ENCODE measurements around the gene ERG. TPM values are rescaled to one million over a fixed set of nuclear protein-coding genes. Genes with fewer than 3 reads are reported as not detected.

Gene ERG
- total RNA-seq, 1 experiment from 2014 or later, result not detected

GRCh38 chr21:38361324-38361723, 137.0 kb downstream of the ERG start:
- Mint-ChIP-seq H3K9me3 (ENCODE audit: unreplicated experiment) (no peaks in the 10 kb centered on the region), H3K27ac (ENCODE audit: unreplicated experiment) (no peak overlapping the region), H3K4me1 (ENCODE audit: low read depth, unreplicated experiment) (no peaks in the 10 kb centered on the region), H3K4me3 (ENCODE audit: unreplicated experiment) (no peak overlapping the region), H3K27me3 (ENCODE audit: insufficient read depth, unreplicated experiment) (peaks cover 6% of the 10 kb centered on the region), H3K36me3 (ENCODE audit: insufficient read depth, unreplicated experiment) (no peaks in the 10 kb centered on the region)
- Histone ChIP-seq H3K36me3 (ENCODE audit: control insufficient read depth, insufficient read depth, low read length) (no peaks in the 10 kb centered on the region), H3K9me3 (no peaks in the 10 kb centered on the region), H3K4me1 (no peaks in the 10 kb centered on the region), H3K27me3 (replicated peaks; ENCODE audit: control insufficient read depth, insufficient read depth, low read length) (no peaks in the 10 kb centered on the region), H3K4me3 (ENCODE audit: low read depth, low read length) (no peak overlapping the region)
- BruUV-seq (replicated peaks), result no TSS peak
- CTCF ChIA-PET, result no interaction called here
- intact Hi-C loops (cut with micrococcal nuclease; ENCODE audit: unreplicated experiment), result no loop called here
- POLR2A ChIA-PET, result no interaction called here
- DNase-seq, result no peak
- no peak for TF ChIP-seq CTCF (IDR thresholded peaks at IDR 0.05; ENCODE audit: insufficient read depth in 1 of 2, low read depth in 1 of 2, low read length in 1 of 2, severe bottlenecking in 1 of 2, unreplicated experiment in 1 of 2)

GRCh38 chr21:38359835-38360234, 138.4 kb downstream of the ERG start:
- Histone ChIP-seq H3K36me3 (ENCODE audit: control insufficient read depth, insufficient read depth, low read length) (no peaks in the 10 kb centered on the region), H3K4me1 (no peaks in the 10 kb centered on the region), H3K9me3 (no peaks in the 10 kb centered on the region), H3K27me3 (replicated peaks; ENCODE audit: control insufficient read depth, insufficient read depth, low read length) (no peaks in the 10 kb centered on the region), H3K4me3 (ENCODE audit: low read depth, low read length) (no peak overlapping the region)
- H3K9me3 Mint-ChIP-seq (ENCODE audit: unreplicated experiment), result no peaks in the 10 kb centered on the region
- POLR2A ChIA-PET, result no interaction called here
- peaks cover 7% of the 10 kb centered on the region for H3K27me3 Mint-ChIP-seq (ENCODE audit: insufficient read depth, unreplicated experiment)
- CTCF ChIA-PET, result no interaction called here
- TF ChIP-seq CTCF (IDR thresholded peaks at IDR 0.05; ENCODE audit: insufficient read depth in 1 of 2, low read depth in 1 of 2, low read length in 1 of 2, severe bottlenecking in 1 of 2, unreplicated experiment in 1 of 2), result no peak
- no peaks in the 10 kb centered on the region for H3K36me3 Mint-ChIP-seq (ENCODE audit: insufficient read depth, unreplicated experiment)
- intact Hi-C loops (cut with micrococcal nuclease; ENCODE audit: unreplicated experiment), result loop anchor here (5.0 kb wide), 2 partner anchors 188 to 648 kb away; no protein-coding TSS in a partner anchor
- no peaks in the 10 kb centered on the region for H3K4me1 Mint-ChIP-seq (ENCODE audit: low read depth, unreplicated experiment)
- no peak overlapping the region for H3K4me3 Mint-ChIP-seq (ENCODE audit: unreplicated experiment)
- no peak overlapping the region for H3K27ac Mint-ChIP-seq (ENCODE audit: unreplicated experiment)
- DNase-seq, result no peak
- BruUV-seq (replicated peaks), result no TSS peak

- TF ChIP-seq CTCF (IDR thresholded peaks at IDR 0.05; ENCODE audit: insufficient read depth in 1 of 2, low read depth in 1 of 2, low read length in 1 of 2, severe bottlenecking in 1 of 2, unreplicated experiment in 1 of 2), result no peak
- no peak for DNase-seq
- no peaks in the 10 kb centered on the region for H3K36me3 ChIP-seq (ENCODE audit: control insufficient read depth, insufficient read depth, low read length)
- Mint-ChIP-seq H3K27ac (ENCODE audit: unreplicated experiment) (no peak overlapping the region), H3K4me3 (ENCODE audit: unreplicated experiment) (no peak overlapping the region), H3K27me3 (ENCODE audit: insufficient read depth, unreplicated experiment) (peaks cover 10% of the 10 kb centered on the region), H3K4me1 (ENCODE audit: low read depth, unreplicated experiment) (no peaks in the 10 kb centered on the region), H3K9me3 (ENCODE audit: unreplicated experiment) (no peaks in the 10 kb centered on the region), H3K36me3 (ENCODE audit: insufficient read depth, unreplicated experiment) (no peaks in the 10 kb centered on the region)
- POLR2A ChIA-PET, result no interaction called here
- intact Hi-C loops (cut with micrococcal nuclease; ENCODE audit: unreplicated experiment), result loop anchor here (5.0 kb wide), 2 partner anchors 187 to 647 kb away; no protein-coding TSS in a partner anchor
- BruUV-seq (replicated peaks), result no TSS peak
- no peaks in the 10 kb centered on the region for H3K9me3 ChIP-seq
- no peak overlapping the region for H3K4me3 ChIP-seq (ENCODE audit: low read depth, low read length)
- CTCF ChIA-PET, result no interaction called here
- H3K4me1 ChIP-seq, result no peaks in the 10 kb centered on the region
- H3K27me3 ChIP-seq (replicated peaks; ENCODE audit: control insufficient read depth, insufficient read depth, low read length), result no peaks in the 10 kb centered on the region
These were observed 139.2 kb downstream of the ERG start for GRCh38 chr21:38359090-38359489.
